ENCODE results near the gene TOM1L1.
"Not testable (repeated sequence)": the region's sequence is repeated elsewhere in the genome, so short reads cannot be mapped to it uniquely, and the experiment has no call there.

The TOM1L1 gene, protein sequence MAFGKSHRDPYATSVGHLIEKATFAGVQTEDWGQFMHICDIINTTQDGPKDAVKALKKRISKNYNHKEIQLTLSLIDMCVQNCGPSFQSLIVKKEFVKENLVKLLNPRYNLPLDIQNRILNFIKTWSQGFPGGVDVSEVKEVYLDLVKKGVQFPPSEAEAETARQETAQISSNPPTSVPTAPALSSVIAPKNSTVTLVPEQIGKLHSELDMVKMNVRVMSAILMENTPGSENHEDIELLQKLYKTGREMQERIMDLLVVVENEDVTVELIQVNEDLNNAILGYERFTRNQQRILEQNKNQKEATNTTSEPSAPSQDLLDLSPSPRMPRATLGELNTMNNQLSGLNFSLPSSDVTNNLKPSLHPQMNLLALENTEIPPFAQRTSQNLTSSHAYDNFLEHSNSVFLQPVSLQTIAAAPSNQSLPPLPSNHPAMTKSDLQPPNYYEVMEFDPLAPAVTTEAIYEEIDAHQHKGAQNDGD

DNA sequence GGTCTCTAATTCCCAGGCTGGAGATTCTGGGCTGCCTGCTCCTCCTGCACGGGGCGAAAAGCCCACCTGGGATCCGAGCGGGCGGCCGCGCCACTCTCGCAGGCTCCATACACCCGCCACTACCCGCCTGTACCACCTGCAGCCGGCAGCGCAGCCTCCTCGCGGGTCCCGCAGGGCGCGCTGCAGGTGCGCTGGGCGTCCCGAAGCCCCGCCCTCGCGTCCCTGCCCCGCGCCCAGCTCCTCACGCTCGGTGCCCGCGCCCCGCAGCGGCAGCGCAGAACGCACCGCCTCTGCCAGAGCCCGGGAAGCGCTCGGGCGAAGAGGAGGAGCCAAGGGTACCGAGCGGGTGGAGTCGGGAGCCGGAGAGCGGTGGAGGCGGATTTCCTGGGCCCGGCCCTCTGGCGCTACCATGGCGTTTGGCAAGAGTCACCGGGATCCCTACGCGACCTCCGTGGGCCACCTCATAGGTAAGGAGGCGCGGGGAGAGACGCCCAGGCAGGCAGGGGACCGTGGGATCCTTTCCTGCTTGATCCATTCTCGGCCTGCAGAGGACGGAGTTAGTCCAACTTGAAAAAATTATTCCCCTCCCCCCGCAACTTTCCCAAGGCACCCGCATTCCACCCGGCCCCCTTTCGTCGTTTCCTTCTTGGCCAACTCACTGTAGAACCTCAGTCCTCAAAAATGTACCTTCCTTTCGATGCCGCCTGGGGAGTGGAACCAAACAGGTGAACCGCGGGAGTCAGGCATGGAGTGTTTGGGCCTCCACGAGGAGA lies at the start of gene TOM1L1:
TOM1L1 (plus strand) TSS at position 396 of the 773 bp plus-strand sequence; CDS start at position 410, 14 bp downstream.
- peak; percentile 78 for DNase-seq (ENCODE audit: low read depth)

DNA sequence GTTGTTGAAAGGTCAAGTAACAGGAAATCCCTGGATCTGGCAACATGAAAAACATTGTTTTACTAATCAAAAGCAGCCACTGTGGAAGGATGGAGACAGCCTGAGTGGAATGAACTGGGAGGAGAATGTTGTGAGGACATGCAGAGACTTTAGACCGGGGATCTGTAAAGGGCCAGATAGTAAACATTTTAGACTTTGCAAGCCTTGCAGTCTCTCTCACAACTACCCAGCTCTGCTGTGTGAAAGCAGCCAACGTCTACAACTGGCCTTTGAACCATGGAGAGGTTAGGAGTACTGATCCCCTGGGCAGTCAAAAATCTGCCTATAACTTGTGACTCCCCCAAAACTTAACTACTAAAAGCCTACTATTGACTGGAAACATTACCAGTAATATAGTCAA lies 41.5 kb upstream of the TOM1L1 start:
- no peak for DNase-seq (ENCODE audit: low read depth)

DNA sequence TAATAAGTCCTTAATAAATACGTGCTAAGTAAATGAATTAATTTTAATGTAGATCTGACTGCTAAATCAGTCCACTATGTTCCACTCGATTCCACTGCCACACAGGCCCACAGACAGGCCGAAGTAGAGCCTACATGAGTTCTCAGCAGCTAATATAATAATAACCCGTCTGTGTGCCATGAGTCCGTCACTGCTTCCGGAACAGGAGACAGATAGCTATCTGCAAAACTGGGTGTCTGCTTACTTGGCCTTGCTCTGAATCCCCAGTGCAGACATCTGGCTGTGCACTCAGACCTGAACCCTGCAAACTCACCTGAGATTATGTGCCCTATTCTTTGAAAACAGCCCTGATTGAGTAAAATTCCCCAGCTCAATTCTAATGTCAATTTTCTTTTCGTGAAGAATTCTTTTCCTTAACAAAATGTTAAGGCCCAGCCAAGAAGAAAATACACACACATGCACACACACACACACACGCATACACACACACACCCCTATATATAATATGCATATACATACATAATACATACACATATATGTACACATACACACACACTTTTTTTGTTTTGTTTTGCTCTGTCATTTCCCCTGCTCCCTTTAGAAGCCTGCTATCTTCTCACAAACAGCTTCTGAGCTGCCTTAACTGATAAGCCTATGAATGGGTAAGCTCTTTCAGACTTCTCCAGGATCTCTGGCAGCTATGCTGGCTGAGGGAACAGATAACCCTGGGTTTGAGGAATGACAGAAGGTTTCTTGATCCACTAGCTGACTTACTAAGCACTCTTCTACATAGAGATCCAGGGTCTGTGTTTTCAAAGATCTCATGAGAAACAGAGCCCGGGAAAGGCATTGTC lies 39.8 kb upstream of the TOM1L1 start:
- DNase-seq (ENCODE audit: low read depth) = no peak

DNA sequence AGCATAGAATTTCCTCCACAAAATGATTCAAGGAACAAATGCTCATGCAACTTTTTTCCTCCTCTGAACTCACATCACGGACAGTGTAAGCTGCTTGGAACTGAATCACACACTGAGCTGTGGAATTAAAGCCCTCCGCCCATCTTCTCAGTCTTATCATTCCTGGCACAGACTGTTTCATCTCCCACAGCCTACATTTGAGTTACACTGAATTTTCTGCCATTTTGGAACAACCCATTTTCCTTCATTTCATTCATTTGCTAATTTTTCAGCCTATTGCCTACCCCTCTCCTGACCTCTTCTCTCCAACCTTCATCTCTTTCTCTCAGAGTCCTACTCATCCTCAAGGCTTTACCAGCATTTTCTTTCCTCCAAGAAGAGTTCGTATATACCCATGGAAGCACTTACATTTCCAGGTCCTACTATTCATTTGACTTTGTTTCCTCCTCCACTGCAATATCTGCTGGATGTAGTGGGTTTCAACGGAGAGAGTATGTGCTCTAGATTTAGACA lies 39.1 kb upstream of the TOM1L1 start:
- DNase-seq (ENCODE audit: low read depth) = no peak

DNA sequence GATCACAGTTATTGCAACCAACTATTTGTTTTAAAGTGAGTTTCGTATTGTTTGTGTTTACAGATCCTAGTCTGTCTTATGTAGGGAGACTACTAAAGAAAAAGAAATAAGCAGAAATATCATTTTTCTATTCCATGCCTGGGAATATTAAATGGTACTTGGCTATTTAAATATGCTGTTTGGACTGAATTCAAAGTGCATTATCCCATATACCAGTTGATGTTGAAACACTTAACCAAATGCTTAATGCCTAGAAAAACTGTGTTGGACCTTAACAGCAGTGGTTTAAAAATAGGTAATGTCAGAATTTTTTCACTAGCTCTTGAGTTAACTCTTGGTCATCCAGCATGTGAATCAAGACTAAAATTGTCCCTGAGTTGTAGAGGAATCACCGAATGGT lies 37.5 kb upstream of the TOM1L1 start:
- DNase-seq (ENCODE audit: low read depth) = no peak

DNA sequence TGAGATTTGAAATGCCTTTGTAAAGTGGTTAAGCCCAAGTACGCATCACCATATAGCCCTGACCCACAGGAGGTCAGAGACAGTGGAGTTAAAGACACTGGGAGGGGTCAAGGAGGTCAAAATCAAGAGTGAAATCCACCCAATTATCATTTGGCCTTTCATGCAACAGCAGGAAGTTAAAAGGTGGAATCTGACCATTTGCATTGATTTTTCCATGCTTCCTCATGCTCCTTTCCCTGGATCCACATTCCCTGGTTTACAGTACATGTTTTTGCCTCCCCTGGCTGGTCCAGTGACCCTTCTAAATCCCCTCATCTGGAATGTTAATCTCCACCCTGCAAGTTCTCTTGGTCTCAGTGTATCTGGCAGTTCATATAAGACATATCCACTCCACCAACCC lies 36.6 kb upstream of the TOM1L1 start:
- DNase-seq (ENCODE audit: low read depth) = no peak

DNA sequence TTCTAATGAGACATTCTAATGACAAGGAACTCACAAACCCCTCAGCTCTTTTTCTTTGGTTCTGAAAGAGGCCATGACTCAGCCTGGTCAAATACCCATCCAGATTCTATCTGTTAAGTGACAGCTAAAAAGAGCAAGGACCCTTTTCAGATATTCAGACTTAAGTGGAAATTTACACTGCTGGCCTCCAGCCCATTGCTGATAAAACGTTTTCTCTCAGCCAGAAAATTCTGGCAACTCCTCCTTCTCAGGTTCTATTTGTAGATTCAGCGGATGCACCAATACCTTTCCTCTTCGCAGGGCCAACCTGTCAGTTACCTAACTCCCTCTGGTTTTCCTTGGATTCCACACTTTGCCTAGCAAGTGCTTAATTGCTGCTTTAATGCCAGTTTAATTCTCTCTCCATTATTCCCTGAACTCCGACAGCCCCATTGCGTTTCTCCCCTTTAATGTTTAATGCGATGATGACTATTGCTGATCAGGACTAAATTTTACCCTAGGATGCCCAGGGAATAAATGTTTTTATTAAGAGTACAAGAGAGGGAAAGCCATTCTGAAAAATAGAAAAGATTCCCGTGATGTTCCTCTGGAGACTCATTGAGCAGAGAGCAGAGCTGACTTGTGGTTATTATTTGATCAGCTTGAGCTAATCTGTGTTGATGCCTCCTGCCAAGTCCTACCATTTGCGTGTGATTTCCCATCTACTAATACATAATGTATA lies 35.9 kb upstream of the TOM1L1 start:
- DNase-seq (ENCODE audit: low read depth) = no peak

DNA sequence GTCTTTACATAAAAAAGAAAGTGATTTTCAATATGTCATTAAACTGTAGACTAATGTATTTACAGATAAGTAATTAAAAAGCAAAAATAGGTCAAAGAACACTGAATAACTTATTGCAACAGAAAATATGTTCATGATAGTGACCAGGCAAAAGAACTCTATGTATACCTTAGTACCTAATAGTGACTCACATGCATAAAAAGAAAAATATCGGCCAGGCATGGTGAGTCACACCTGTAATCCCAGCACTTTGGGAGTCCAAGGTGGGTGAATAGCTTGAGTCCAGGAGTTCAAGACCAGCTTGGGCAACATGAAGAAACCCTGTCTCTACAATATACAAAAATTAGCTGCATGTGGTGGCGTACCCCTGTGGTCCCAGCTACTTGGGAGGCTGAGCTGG lies 33.0 kb upstream of the TOM1L1 start:
- no peak for DNase-seq (ENCODE audit: low read depth)

DNA sequence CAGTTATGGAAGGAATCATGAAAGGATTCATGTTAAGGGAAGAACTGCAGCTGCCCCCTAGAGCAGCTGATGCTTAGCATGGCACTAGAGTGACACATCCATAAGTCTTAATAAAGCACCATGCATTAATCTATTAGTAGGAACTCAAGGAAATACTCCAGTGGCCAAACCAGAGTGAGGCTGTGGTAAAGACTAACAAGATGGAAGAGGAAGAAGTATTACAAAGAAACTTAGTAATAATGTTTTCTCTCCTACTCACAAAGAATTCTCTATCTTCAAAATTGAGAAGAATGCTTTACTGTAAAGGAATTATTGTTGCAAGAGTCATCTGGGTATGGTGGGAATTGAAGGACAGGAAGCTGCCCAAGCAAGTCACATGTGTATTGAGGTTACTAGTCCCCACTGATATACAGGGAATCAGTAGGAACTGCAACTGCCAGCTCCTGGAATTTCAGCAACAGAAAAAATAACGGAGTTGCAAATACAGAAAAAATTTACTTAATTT lies 29.9 kb upstream of the TOM1L1 start:
- no peak for DNase-seq (ENCODE audit: low read depth)

DNA sequence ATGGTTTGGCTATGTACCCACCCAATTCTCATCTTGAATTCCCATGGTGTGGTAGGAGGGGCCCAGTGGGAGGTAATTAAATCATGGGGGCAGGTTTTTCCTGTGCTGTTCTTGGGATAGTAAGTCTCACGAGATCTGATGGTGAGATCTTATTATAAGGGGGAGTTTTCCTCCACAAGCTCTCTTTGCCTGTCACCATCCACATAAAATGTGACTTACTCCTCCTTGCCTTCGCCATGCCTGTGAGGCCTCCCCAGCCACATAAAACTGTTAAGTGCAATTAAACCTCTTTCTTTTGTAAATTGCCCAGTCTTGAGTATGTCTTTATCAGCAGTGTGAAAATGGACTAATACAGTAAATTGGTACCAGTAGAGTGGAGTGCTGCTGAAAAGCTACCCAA lies 24.7 kb upstream of the TOM1L1 start:
- not testable (repeated sequence) for DNase-seq (ENCODE audit: low read depth)

DNA sequence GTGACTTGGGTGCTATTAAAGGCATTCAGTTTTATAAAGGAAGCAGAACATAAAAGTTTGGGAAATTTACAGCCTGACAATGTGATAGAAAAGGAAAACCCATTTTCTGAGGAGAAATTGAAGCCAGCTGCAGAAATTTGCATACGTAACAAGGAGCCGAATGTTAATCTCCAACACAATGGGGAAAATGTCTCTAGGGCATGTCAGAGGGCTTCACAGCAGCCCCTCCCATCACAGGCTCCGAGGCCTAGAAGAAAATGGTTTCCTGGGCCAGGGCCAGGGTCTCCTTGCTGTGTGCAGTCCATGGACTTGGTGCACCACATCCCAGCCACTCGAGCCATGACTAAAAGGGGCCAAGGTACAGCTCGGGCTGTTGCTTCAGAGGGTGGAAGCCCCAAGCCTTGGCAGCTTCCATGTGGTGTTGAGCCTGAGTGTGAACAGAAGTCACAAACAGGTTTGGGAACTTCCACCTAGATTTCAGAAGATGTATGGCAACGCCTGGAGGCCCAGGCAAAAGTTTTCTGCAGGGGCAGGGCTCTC lies 23.9 kb upstream of the TOM1L1 start:
- DNase-seq (ENCODE audit: low read depth) = no peak

DNA sequence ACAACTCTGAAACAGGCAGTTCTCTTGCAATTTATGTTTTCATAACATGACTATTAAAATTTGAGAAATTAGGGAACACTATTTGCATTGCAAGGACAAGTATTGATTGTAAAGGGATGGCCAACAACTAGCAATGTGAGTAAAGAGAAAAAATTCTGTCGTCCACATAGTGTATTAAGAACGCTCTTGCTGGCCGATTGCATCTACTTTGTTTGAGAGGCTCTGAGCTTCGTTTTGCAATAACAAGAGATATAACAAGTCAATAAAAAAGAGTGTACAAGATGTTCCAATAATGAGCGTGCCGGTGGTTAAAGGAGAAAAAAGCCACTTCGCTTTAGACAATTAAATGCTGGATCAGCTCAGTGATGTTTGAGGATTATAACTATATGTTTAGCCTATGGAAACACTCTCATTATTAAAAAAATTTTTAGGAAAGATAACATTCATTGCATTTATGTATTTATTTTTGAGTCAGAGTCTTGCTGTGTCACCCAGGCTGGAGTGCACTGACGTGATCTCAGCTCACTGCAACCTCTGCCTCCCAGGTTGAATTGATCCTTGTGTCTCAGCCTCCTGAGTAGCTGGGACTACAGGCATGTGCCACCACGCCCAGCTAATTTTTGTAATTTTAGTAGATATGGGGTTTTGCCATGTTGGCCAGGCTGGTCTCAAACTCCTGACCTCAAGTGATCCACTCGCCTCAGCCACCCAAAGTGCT lies 19.2 kb upstream of the TOM1L1 start:
- no peak for DNase-seq (ENCODE audit: low read depth)

DNA sequence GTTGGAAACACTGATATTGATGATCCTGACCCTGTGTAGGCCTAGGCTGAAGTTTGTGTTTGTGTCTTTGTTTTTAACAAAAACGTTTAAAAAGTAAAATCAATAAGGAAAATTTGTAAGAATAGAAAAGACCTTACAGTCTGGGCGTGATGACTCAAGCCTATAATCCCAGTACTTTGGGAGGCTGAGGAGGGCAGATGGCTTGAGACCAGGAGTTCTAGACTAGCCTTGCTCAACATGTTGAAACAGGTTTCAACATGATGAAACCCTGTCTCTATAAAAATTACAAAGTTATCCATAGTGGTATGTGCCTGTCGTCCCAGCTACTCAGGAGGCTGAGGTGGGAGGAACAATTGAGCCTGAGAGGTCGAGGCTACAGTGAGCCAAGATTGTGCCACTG lies 18.3 kb upstream of the TOM1L1 start:
- DNase-seq (ENCODE audit: low read depth) = no peak

DNA sequence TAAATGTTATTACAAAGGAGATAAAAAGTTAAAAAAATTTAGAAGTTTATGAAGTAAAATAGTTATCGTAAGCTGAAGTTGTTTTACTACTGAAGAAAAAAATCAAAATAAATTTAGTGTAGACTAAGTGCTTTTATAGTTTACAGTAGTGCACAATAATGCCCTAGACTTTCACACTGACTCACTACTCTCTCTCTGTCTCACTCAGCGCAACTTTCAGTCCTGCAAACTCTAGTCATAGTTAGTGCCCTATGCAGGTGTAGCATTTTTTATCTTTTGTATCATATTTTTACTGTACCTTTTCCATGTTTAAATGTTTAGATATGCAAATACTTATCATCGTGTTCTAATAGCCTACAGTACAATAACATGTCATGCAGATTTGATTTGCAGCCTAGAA lies 17.7 kb upstream of the TOM1L1 start:
- no peak for DNase-seq (ENCODE audit: low read depth)

DNA sequence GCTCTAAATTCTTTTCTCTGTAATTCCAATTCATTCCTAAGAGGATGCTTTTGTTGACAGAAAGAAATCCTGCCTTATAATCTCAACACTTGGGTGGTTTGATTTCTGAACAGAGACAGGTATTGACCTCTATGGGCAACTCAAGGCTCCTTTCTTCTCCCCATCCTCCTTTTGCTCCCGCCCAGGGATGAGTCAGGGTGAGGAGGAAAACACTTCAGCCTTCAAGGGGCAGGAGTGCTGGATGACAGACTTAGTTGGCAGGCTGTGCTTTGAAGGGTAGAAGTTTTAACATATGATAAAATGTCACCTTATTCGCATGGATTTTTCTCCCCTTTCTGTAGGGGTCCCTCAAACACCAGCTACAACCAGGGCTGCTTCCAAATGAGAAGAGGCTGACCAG lies 16.7 kb upstream of the TOM1L1 start:
- no peak for DNase-seq (ENCODE audit: low read depth)

DNA sequence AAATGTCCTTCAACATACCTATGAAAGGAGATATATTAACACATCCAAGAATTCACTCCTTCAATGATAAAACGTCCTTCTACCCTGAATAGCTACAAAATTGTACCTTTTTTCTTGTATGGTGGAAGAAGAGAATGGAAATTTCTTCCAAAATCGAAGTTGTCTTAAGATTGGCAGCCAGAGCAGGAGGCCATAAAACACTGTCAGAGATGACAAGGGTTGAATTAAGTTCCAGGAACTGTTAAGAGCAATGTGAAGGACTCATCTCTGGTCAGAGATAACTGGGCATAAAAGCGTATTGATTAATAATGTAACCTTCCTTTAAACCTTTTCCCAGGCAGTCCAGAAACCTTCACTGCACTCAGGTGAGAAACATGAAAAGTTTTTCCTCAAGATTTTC lies 12.9 kb upstream of the TOM1L1 start:
- DNase-seq (ENCODE audit: low read depth) = no peak

DNA sequence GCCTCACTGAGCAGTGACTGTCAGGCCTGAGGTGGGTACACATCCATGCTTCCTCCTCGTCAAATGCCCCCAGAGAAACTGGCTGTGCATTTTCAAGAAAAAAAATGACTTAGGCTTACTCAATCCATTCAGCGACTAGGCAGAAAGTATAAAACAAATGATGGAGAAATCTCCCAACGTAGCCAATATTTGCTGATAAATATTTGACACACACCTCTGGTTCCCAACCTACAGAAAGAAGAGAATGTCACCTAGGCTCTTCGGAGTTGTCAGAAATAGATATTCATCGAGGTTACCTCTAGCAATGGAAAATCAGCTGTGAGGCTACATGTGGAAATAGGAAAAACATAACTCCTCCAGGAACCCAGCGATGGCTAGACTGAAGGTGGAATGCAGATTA lies 12.4 kb upstream of the TOM1L1 start:
- no peak for DNase-seq (ENCODE audit: low read depth)

DNA sequence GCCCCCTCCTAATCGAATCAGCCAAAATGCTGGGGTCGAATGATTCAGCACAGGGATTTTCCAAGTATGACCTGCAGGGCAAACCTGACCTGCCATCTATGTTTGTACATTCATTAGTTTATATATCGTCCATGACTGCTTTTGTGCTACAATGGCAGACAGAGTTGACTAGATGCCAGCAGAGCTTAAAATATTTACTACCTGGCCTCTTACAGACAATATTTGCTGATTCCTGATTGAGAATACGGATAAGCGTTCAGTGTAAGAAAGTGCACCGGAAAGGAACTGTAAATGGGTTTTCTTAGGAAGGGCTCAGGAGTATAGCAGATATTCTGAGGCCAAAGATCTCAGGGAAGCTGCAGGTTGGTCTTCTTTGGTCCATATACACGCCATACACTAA lies 11.7 kb upstream of the TOM1L1 start:
- DNase-seq (ENCODE audit: low read depth) = no peak

DNA sequence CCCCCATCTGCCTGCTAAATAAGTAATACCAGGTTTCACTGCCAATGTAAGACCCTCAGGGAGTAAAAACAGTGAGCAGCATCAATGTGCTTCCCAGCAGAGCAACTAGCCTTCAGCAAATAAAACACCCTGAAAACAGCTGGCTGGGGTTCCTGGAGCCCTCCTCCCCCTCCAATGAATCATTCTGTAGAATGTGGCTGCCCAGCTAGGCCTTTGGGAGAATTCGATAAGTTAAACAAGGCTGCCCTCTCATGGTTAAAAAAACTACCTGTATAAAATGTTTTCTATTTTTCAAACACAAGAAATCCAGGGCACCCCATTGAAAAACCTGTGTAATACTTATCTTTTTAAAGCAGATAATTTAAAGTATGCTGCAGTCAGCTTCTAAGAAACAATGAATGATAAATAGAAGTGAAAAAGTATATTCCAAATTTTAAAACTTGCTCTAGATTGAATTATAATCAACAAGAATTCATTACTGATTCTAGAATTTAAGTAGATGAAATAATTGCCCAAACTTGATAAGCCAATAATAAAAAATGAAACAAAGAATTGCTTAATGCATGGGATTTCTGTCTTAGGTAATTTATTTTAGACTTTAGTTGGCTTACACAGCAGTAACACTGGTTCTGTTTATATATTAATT lies 9.4 kb upstream of the TOM1L1 start:
- DNase-seq (ENCODE audit: low read depth) = peak; percentile 78

DNA sequence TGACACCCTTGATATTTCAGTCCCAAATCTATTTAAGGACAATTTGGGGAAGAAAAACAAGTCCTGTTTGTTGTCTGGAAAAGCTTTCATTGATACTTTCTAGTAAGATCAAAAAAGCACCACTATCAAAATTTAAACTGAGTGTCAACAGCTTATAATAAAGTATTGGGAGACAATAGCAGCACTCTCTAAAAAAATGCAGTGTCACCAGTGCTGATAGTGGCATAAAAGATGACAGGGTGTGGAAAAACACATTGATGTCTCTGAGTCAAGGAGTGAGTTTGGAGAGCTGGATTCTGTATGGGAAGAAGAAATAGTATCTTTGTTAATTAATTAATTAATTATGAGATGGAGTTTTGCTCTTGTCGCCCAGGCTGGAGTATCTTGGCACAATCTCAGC lies 8.3 kb upstream of the TOM1L1 start:
- no peak for DNase-seq (ENCODE audit: low read depth)

Measured in EH (cell line).